Stimulated activated CD4-positive, alpha-beta T cell treated with anti-CD3 and anti-CD28 coated beads, Interleukin-2, amount 100 ng/mL, for 24 hours (primary cell): ENCODE results near the gene NCK2.

ENCODE experiments used
- DNase-seq, 2 donors: peaks; one replicate each; pipeline ENCODE4 v3.0.0-alpha.2; 2020

NCK2 gene

DNA sequence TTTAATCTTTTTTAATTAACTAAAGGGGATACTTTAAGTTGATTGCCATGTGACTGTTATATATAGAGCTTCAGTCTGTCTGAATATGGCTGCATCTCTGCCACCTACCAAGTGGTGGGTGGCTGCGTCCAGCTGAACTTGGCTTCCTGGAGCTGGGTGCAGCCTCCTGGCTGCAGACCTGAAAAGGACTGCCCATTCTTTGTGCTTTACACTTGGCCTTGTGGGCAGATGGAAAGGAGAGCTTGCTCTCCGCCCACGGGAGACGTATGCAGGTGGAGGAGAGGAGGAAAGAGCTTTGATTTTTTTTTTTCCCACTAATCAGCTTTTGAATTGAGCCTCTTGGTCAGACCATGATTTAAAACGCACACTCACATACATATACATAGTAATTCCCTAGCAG, 34.7 kb downstream of the NCK2 start:
- DNase-seq, result no peak

- DNase-seq, result no peak
These were observed 35.9 kb downstream of the NCK2 start for GRCh38 chr2:105780606-105781005.

- no peak for DNase-seq
These were observed 36.7 kb downstream of the NCK2 start for GRCh38 chr2:105781274-105781978.

DNA sequence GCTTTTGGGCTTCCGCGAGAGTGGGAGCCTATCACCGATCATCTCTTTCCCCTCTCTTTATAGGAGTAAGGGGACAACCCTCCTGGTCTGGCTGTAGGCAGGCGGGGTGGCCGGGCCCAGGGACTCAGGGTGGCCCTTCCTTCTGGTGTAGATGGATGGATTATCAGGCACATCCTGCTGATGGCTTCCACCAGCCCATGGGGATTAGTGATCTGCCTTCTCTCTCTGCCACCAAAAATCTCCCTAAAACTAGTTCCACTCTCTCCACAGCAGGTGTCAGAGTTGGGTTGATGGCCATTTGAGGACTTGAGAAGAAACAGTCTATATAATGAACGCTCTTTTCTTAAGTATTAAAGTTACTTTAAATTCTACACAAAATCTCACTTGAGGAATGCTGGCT, 37.4 kb downstream of the NCK2 start:
- DNase-seq, result no peak

- DNase-seq, result no peak
These were observed 37.9 kb downstream of the NCK2 start for GRCh38 chr2:105782646-105783045.

- no peak for DNase-seq
These were observed 38.5 kb downstream of the NCK2 start for GRCh38 chr2:105783151-105783738.

DNA sequence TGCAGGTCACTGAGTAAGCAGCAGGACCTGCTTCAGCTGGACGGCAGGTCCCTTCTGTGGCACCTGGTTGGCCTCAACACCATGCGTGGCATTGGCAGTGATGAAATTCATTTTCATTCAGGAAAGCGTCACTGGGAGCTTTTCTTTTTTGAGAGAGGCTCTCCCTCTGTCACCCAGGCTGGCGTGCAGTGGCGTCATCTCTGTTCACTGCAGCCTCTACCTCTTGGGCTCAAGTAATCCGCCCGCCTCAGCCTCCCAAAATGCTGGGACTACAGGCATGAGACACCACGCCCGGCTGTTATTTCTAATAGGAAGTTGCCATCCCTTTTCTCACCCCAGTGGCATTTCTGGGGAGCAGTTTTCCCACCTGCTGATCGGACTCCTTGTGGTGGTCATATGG, 39.3 kb downstream of the NCK2 start:
- no peak for DNase-seq

DNA sequence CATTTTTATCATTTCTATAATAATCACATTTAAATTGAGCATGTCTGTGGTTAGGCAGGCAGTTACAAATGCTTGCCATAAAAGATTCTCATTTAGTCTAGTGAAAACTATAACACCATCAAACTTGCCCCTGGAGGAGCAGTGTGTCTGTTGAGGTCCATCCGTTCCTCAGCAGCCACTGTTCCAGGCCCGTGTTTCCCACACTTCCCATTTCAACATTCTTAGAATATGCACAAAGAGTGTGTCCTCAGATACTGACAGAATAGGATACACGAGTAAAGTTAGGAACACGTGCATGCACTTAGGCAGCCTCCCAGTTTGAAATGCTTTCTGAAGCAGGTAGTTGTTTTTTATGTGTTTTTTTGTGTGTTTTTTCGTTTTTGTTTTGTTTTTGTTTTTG, 39.9 kb downstream of the NCK2 start:
- DNase-seq, result no peak

DNA sequence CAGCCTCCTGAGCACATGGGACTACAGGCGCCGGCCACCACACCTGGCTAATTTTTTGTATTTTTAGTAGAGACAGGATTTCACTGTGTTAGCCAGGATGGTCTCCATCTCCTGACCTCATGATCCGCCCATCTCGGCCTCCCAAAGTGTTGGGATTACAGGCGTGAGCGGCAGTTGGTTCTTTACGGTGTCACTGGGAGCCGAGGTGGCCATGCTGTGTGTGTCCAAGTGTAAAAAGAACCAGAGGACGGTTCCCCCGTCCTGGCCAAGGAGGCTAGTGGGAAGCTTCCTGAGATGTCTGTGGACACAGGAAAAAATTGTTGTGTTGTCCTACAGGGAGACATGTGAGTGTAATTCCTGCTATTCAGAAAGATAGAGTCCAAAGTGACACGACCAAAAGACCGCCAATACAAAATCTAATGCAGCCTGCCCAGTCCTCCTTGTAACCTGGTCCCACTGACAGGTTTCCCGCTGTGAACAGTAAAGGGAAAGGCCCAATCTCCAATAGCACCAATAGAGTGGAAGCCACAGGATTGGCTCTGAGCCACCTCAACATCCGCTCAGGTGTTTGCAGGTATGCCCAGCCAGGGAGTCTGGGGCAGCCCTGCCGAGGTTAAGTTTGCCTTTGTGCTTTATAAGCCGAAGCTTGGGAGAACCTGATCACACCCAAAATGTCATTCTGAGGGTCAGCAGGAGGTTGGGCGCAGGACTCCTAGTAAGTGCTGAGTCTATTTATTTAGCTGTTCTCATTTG, 40.6 kb downstream of the NCK2 start:
- DNase-seq, result no peak

DNA sequence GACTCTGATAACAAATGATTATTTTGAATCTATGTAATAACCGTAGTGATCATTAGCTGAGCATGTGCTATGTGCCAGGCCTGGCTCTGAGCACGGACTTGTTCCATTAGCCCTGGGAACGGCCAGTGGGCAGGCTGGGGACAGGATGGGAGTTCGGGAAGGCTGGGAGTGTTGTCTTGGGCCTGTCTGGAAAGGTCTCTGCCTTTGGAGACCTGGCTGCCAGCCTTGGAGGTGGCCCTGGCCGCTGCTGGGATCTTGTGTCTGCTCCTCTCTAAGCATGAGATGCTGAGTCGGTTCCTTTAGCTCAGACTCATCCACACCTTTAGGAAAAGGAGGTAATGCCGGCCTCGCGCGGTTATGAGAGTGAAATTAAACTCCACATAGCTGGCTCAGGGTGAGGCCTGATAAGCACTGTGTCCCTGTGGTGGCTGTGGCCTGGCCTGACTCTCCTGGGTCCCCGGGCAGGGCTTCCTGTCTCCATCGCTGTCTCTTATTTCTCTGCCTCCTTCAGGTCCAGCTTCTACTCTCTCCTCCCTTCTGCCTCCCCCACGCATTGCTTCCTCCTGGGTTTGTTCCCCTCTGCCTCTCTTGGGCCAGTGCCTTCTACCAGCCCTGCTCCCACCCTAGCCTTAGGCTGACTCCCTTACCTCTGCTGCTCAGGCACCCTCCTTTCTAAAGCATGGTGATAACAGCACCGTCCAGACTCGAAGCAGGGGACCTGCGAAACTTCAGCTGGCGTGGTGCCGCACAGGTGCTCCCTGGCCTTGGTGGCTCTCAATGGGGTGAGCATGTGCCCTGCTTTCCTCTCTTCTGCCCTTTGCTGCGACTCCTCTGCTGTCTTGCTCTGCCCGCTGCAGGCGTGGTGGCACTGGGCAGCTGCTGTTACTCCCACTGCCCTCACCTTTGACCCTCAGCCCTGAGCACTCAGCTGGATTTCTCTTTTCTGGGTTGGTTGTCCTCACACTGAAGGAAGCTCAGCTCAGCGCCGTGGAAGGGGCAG, 41.8 kb downstream of the NCK2 start:
- DNase-seq, result no peak

DNA sequence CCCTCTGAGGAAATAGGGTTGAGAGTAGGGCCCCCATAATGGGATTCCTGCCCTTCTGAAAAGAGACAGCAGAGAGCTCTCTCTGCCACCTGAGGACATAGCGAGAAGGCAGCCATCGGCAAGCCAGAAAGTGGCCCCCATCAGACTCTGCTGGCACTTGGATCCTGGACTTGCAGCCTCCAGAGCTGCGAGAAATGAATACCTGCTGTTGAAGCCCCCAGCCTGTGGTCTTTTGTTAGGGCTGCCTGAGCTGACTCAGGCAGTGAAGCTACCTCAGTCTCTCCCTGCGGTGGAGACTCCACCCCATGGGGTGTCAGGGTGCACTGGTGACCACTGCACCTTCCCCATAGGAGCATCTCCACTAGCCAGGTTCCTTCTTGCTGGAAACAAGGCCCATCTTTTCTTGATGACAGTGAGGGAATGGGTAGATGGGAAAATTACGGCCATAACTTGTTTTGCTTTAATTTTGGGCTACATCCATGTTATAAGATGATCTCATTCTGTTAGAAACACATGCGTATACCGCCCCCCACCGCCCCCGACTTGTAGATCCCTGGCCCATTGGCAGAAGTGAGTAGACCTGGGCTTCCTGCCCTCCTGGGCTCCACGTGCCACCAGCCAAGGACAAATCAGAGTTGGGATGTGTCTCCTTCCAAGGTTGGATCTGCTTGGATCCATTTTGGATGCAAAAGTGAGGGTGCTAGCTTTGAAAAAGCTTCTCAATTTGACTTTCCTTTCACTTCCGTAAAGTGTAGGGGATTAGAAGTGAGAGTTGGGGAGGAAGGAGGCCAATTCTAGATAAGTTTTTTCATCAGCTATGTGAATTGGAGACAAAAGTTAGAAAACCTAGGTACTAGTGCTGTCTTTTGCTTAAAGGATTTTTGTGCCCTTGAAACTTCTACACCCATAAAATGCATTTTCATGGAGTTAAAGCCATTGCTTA, 42.9 kb downstream of the NCK2 start:
- peak in 1 of 2 donors; percentile 80 for DNase-seq

DNA sequence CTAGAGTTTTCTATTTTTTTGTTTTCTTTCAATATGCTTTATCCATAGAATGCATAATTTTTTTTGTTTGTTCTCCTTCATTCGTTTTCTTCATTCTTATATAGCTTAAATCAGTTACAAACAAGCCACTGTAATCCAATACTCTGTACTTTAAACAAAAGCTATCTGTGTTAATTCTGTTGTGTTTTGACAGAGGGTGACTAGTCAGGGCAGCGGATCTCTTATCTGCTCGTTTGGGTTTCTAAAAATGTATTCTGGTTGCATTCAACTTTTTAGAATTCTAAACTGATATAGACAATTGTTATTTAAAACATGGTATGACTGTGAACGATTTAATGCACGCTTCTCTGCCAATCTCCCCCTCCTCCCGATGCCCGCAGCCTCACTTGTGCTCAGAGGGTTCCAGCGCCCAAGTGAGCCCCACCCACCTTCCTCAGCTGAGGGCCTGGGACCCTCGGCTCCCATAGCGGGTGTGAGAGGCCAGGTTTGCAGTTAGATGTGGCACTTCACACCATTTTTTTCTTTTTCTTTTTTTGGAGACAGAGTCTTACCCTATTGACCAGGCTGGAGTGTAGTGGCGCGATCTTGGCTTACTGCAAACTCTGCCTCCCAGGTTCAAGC, 44.1 kb downstream of the NCK2 start:
- no peak for DNase-seq

GRCh38 chr2:105789745-105790460, 45.2 kb downstream of the NCK2 start:
- peak; percentile 60 to 61 for DNase-seq

GRCh38 chr2:105790461-105791149, 45.9 kb downstream of the NCK2 start:
- DNase-seq, result no peak

DNA sequence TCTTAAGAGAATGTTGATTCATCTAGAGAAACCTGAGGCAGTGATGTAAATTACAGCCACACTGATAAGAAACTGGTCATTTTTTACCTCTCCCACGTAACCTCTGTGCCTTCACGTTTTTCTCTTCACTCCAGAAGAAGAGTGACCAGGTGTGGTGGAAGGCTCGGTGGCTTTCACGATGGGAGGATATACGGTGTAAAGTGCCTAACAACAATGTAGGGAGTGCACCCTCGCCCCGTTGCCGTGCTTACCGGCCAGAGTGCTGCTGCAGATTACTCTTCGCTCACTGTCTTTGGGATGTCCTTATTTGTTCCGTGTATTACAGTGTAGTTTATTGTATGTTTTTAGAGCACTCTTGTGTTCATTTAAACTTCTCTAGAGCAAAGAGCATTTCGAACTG, 46.5 kb downstream of the NCK2 start:
- no peak for DNase-seq

- no peak for DNase-seq
These were observed 47.8 kb downstream of the NCK2 start for GRCh38 chr2:105792561-105792960.

GRCh38 chr2:105793196-105793975, 48.7 kb downstream of the NCK2 start:
- no peak for DNase-seq

GRCh38 chr2:105794926-105795574, 50.3 kb downstream of the NCK2 start:
- DNase-seq, result no peak

GRCh38 chr2:105795575-105795934, 50.8 kb downstream of the NCK2 start:
- DNase-seq, result peak in 1 of 2 donors; percentile 46
